HG03354 (cell line): ENCODE results near the gene NARS2.

Experiments used
- ATAC-seq: cut with Tn5 transposase; IDR thresholded peaks from one replicate; pipeline ENCODE4 v1.9.1; 2021; ENCODE audit warnings: mild to moderate bottlenecking; ENCODE audit not compliant: unreplicated experiment, poor library complexity, severe bottlenecking

NARS2 gene

GRCh38 chr11:78457448-78457847 is 117.2 kb downstream of the NARS2 start:
- ATAC-seq, result no peak

DNA sequence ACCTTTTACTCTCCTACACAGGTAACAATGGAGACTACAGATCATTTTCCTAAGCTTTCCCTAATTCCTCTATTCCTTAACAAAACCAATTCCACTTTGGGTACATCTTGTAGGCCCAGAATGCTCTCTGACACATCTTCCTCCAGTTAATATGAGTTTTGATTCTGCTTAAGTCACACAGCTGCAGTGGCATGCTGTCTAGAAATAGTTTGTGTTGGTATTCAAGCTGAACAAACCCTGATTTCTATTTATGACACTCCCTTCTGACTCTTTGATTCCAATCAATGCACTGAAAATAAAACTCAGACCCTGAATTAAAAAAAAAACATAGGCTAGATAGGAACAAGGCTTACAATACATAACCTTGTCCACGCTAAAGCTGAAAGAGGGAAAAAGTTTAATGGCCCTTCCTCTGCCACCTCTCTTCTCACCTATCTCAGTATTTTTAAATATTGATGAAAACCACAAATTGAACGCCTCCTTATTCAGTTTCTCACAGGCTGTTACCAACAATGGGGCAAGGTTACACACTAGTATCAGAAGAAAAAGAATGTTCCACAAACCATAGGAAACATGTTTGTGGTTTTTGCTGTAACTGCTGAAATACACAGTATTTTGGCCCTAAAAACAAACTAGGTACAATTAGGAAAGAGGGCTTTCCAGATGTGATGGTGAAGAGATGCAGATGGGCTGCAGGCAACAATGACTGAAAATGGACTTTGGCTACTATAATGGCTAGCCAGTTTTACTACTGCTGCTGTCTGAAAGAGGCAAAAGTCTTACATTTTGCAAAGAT is 121.3 kb downstream of the NARS2 start:
- ATAC-seq, result no peak

GRCh38 chr11:78451371-78452150 is 123.1 kb downstream of the NARS2 start:
- no peak for ATAC-seq

DNA sequence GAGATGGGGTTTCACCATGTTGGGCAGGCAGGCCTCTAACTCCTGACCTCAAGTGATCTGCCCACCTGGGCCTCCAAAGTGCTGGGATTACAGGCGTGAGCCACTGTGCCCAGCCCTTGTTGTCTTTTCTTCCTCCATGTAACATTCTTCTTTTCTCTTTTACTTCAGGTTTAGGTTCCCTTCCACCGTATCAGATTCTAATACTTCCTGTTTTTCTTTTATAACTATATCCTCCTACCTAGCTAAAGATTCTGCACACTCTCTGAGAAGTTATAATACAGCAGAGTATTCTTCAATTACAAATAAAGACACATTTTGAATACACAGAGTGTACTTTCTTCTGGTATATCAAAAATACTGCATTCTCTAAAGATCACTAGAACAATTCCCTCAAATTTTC is 123.8 kb downstream of the NARS2 start:
- ATAC-seq, result no peak

GRCh38 chr11:78449866-78450265 is 124.8 kb downstream of the NARS2 start:
- ATAC-seq, result no peak

DNA sequence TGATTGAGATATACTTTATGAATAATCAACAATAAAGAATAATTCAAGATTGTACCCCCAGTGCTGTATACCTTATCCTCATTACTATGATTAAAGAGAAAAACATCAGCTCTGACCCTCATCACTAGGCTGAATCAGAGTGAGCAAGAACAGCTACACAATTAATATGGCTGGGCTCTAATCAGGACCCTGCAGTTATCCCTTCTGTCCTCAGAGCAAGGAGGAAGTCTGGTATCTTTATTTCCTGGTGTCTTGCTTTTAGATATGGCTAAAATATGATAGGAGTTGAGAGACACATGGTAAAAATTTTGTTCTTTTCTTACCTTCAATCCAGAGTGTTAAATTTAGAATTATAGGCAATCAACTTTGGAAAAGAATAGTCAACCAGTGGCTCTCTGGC is 128.5 kb downstream of the NARS2 start:
- ATAC-seq, result no peak

- no peak for ATAC-seq
Observed at GRCh38 chr11:78444726-78445125, 129.9 kb downstream of the NARS2 start.

GRCh38 chr11:78441956-78442355 is 132.7 kb downstream of the NARS2 start:
- ATAC-seq, result no peak

GRCh38 chr11:78438298-78438975 is 136.2 kb downstream of the NARS2 start:
- peak; percentile 92 for ATAC-seq

- ATAC-seq, result no peak
Observed at GRCh38 chr11:78432956-78433355, 141.7 kb downstream of the NARS2 start.

- ATAC-seq, result no peak
Observed at GRCh38 chr11:78432058-78432515, 142.6 kb downstream of the NARS2 start.

DNA sequence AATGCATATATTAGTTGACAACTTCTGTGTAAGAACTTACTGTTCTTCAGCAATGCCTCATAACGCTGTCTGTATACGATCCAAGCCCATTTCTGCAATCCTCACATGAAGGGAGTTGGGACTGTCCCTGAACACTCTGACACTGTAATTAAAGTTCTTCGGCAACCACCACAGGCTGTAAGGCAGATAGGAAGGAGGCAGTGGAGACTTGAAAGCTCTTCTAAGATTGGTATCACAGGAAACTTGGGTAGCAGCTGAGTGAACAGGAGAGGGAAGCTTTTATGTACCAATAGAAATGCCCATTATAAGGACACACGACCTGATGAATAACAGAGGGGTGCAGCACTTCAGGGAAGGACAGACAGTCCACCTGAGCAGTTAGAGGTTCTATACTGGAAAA is 145.0 kb downstream of the NARS2 start:
- no peak for ATAC-seq

- ATAC-seq, result no peak
Observed at GRCh38 chr11:78429209-78429608, 145.5 kb downstream of the NARS2 start.

DNA sequence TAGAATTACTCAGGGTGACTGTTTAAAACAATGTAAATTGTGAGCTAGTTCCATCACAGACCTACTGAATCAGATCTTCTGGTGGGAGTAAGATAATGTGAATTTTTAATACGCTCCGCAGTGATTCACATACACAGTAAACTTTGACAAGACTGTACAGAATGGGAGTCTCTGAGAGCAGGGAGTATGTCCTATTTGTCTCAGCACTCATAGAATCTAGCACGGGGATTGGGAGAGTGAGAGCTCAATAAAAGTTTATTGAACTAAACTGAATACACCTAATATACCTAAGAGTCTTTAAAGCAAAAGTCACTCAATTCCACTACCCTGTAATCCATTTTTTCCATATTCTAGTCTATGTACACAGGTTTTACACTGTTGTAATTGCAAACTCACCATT is 145.9 kb downstream of the NARS2 start:
- ATAC-seq, result no peak

GRCh38 chr11:78428266-78428636 is 146.4 kb downstream of the NARS2 start:
- no peak for ATAC-seq

DNA sequence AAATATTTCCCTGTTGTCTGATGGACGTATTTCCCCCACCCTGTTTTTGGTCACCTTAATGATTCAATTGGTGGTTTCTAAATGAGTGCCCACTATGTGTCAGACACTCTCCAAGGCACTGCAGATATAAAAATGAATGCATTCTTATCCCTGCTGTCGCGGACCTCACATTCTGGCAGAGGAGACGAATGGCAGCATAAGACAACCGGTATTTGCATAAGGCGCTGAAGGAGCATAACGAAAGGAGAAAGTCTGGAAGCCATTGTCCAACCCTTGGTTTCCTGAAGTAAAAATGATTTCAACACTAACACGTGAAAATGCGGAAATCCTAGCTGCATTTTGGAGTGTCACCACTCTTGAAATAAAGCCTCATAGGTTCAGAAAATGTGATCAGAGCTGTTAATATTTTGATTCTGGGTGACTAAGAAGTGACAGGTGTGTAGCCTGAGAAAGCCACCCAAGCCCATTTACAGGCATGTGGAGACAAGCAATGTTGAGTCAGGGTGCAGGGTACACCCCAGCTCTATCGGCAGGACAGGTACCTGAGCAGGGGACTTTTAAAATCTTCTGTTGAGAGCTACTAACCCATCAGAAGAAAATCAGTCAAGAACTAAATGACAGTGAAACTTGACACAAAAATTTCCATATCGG is 146.9 kb downstream of the NARS2 start:
- ATAC-seq, result peak; percentile 46

GRCh38 chr11:78426845-78427244 is 147.8 kb downstream of the NARS2 start:
- ATAC-seq, result no peak

GRCh38 chr11:78425399-78426070 is 149.1 kb downstream of the NARS2 start:
- ATAC-seq, result no peak
